HEK293T (cell line): ENCODE data around the gene LRP8.

Experiments used
- ARNT ChIP-seq: fragments of 450-650 bp; IDR thresholded peaks from 2 replicates; pipeline ENCODE4 v1.6.1; 2017; ENCODE audit warnings: mild to moderate bottlenecking
- BHLHE40 ChIP-seq: fragments of 450-650 bp; IDR thresholded peaks from 2 replicates; pipeline ENCODE4 v1.6.1; 2016; ENCODE audit warnings: mild to moderate bottlenecking, moderate library complexity, borderline replicate concordance
- CTBP1 ChIP-seq: fragments of 450-650 bp; IDR thresholded peaks from 2 replicates; pipeline ENCODE4 v1.6.1; 2016; ENCODE audit warnings: borderline replicate concordance
- ELF4 ChIP-seq: fragments of 450-650 bp; IDR thresholded peaks from 2 replicates; pipeline ENCODE4 v1.6.1; 2017; ENCODE audit warnings: antibody characterized with exemption
- FOXA1 ChIP-seq: fragments of 450-650 bp; IDR thresholded peaks from 2 replicates; pipeline ENCODE4 v1.6.1; 2016; ENCODE audit warnings: mild to moderate bottlenecking
- FOXM1 ChIP-seq: fragments of 450-650 bp; IDR thresholded peaks from 2 replicates; pipeline ENCODE4 v1.6.1; 2017; ENCODE audit warnings: mild to moderate bottlenecking, borderline replicate concordance
- HDGF ChIP-seq: fragments of 450-650 bp; IDR thresholded peaks from 2 replicates; pipeline ENCODE4 v1.6.1; 2017; ENCODE audit warnings: antibody characterized with exemption, borderline replicate concordance
- LEF1 ChIP-seq: fragments of 450-650 bp; IDR thresholded peaks from 2 replicates; pipeline ENCODE4 v1.6.1; 2017; ENCODE audit warnings: mild to moderate bottlenecking, borderline replicate concordance
- NFRKB ChIP-seq: fragments of 450-650 bp; IDR thresholded peaks from 2 replicates; pipeline ENCODE4 v1.6.1; 2016; ENCODE audit warnings: mild to moderate bottlenecking, moderate library complexity
- PKNOX1 ChIP-seq: fragments of 450-650 bp; IDR thresholded peaks from 2 replicates; pipeline ENCODE4 v1.6.1; 2016
- SP1 ChIP-seq: fragments of 450-650 bp; IDR thresholded peaks from 2 replicates; pipeline ENCODE4 v1.6.1; 2017
- ZNF384 ChIP-seq: fragments of 450-650 bp; IDR thresholded peaks from 2 replicates; pipeline ENCODE4 v1.6.1; 2016

- no peak for TF ChIP-seq BHLHE40
- TF ChIP-seq CTBP1: no peak
- no peak for TF ChIP-seq SP1
- no peak for TF ChIP-seq HDGF
- no peak for TF ChIP-seq FOXA1
- TF ChIP-seq FOXM1: no peak
- TF ChIP-seq LEF1: no peak
- no peak for TF ChIP-seq NFRKB
- TF ChIP-seq ARNT: no peak
- no peak for TF ChIP-seq ELF4
- no peak for TF ChIP-seq ZNF384
- TF ChIP-seq PKNOX1: no peak
These were observed 16.1 kb downstream of the LRP8 start for GRCh38 chr1:53311702-53312305.
